Measurements from ENCODE around the gene TNK1.

- TF ChIP-seq CTCF (IDR thresholded peaks at IDR 0.05), result no peak
- TF ChIP-seq POLR2AphosphoS5 (IDR thresholded peaks at IDR 0.05), result no peak
Measured at GRCh38 chr17:7438656-7439460, 58.0 kb downstream of the TNK1 start.

Data from suprapubic skin (tissue), 3 donors.